Measurements from ENCODE around the gene COBL. TPM values are rescaled to one million over a fixed set of nuclear protein-coding genes. Genes with fewer than 3 reads are reported as not detected.
A peak's percentile ranks its signal among the peaks of the same experiment; 100 is the strongest.

COBL gene
- total RNA-seq, 1 experiment from 2014 or later, result 1.2 TPM

- no peak for DNase-seq (ENCODE audit: low read depth)
These were observed 289.3 kb downstream of the COBL start for GRCh38 chr7:51027106-51027934.

- no peak for DNase-seq (ENCODE audit: low read depth)
These were observed 290.3 kb downstream of the COBL start for GRCh38 chr7:51026341-51026740.

GRCh38 chr7:51025668-51026067, 290.9 kb downstream of the COBL start:
- no peak for DNase-seq (ENCODE audit: low read depth)

GRCh38 chr7:51024867-51025266, 291.7 kb downstream of the COBL start:
- DNase-seq (ENCODE audit: low read depth), result no peak

- DNase-seq (ENCODE audit: low read depth), result no peak
These were observed 293.1 kb downstream of the COBL start for GRCh38 chr7:51023547-51023946.

GRCh38 chr7:51022821-51023220, 293.8 kb downstream of the COBL start:
- no peak for DNase-seq (ENCODE audit: low read depth)

- no peak for DNase-seq (ENCODE audit: low read depth)
These were observed 294.6 kb downstream of the COBL start for GRCh38 chr7:51021906-51022570.

- DNase-seq (ENCODE audit: low read depth), result no peak
These were observed 295.7 kb downstream of the COBL start for GRCh38 chr7:51020944-51021343.

GRCh38 chr7:51019891-51020870, 296.4 kb downstream of the COBL start:
- DNase-seq (ENCODE audit: low read depth), result no peak

GRCh38 chr7:51019191-51019844, 297.3 kb downstream of the COBL start:
- DNase-seq (ENCODE audit: low read depth), result peak; percentile 79

GRCh38 chr7:51017576-51018535, 298.8 kb downstream of the COBL start:
- DNase-seq (ENCODE audit: low read depth), result no peak

- no peak for DNase-seq (ENCODE audit: low read depth)
These were observed 300.1 kb downstream of the COBL start for GRCh38 chr7:51016546-51016945.

GRCh38 chr7:51015581-51015980, 301.0 kb downstream of the COBL start:
- no peak for DNase-seq (ENCODE audit: low read depth)

- DNase-seq (ENCODE audit: low read depth), result no peak
These were observed 301.8 kb downstream of the COBL start for GRCh38 chr7:51014811-51015210.

GRCh38 chr7:51013861-51014511, 302.6 kb downstream of the COBL start:
- no peak for DNase-seq (ENCODE audit: low read depth)

- DNase-seq (ENCODE audit: low read depth), result no peak
These were observed 303.3 kb downstream of the COBL start for GRCh38 chr7:51013218-51013786.

- no peak for DNase-seq (ENCODE audit: low read depth)
These were observed 303.9 kb downstream of the COBL start for GRCh38 chr7:51012569-51013217.

GRCh38 chr7:51011710-51012350, 304.8 kb downstream of the COBL start:
- DNase-seq (ENCODE audit: low read depth), result no peak
